Stimulated activated CD4-positive, alpha-beta T cell treated with anti-CD3 and anti-CD28 coated beads, Interleukin-12 subunit alpha, Interleukin-12 subunit beta, amount 100 ng/mL, for 48 hours (primary cell): ENCODE measurements around the gene CDH4.

Source experiments
- DNase-seq, 3 donors: peaks; one replicate each; pipeline ENCODE4 v3.0.0-alpha.2; 2020; ENCODE audit warnings: low read depth in 2 of 3, low spot score in 1 of 3

The CDH4 gene

DNA sequence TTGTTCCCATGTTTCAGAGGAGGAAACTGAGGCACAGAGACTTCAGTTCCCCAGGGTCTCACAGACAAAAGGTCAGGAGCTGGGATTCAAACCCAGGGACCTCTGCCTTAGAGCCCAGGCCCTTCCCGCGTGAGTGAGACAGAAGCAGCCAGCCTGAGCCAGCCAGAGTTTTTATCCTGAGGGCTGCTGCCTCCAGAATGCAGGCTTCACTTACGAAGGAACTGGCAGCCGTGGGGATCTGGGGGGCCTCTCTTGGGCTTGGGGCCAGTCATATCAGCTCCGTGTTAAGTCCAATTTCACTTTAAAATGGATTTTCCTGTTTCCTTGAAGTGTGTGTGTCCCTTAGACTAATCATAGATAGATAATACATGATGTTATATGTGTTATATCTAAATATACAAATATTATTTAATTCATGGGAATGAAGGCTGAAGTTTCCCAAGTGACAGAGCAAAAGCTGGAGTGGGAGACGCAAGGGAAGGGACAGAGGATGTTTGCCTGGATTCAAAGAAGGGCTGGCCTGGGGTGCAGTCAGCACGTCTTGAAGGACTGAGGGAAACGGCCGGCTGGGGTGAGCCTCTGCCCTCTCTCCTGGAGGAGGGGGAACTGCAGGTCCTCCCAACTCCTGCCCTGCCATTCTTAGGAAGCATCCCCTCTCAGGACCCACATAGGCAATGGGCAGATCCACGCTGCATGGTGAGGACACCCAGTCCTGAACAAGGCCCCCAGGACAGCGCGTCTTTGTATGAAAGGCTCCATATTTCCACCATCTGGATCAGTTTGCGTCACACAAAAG is 320.1 kb downstream of the CDH4 start:
- DNase-seq: no peak

DNA sequence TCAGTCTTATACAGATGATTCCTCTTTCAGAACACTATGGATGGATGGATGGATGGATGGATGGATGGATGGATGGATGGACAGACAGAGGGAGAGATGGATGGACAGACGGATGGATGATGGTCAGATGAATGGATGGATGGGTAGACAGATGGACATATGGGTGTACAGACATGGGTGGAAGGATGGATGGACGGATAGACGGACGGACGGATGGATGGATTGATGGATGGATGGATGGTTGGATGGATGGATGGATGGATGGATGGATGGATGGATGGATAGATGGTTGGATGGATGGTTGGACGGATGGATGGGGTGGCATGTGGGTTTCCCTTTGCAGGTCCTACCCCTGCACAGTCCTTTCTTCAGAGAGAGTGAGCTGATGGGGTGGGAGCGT is 320.7 kb downstream of the CDH4 start:
- no peak for DNase-seq

- DNase-seq: no peak
Observed at GRCh38 chr20:61573415-61574305, 321.6 kb downstream of the CDH4 start.

DNA sequence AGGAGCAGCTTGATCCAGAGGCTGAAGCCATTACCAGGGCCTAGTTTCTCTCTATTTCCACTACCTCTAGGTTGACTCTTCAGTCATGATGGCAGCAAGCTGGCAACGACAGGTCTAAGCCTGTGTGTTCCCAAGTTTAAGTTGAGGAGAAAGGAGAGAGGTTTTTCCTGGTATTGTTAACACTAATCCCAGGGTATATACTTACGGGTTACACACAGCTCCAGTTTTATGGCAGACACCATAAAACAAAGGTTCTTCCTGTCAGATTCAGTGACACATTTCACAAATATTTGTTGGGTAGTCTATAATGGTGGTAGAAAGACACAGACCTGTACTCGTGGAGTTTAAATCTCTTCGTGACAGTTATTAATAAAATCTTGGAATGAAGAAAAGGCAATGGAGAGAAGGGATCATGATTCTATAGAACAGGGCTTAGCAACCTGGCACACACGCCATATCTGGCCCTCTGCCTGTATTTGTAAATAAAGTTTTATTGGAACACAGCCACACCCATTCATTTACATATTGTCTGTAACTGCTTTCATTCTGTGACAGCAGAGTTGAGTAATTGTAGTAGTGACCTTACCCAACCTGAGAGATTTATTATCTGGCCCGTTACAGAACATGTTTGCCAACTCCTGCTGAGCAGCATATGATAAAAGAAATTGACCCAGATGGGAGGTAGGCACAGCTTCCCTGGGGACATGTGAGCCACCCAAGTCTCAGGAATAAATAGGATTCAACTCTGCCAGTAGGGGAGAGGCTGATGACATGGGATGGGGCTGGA is 323.3 kb downstream of the CDH4 start:
- no peak for DNase-seq

DNA sequence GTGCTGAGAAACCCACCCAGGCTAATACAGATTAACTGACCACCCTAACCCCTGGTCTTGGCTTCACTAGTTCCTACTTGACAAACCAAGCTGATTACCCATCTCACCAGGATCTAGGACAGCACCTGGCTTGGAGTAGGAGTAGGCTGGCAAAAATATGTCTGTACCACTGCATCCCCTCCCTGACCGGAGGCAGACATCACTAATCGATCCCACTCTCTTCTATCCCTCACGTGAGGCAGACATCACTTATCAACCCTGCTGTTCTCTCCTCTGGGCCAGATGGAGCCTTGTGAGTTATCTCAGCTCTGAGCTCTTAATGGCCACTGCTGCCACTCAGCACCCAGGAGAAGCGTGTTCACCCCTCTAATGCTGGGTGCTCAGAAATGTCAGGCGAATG is 324.3 kb downstream of the CDH4 start:
- no peak for DNase-seq

GRCh38 chr20:61577065-61577464 is 325.0 kb downstream of the CDH4 start:
- no peak for DNase-seq

GRCh38 chr20:61579908-61580307 is 327.8 kb downstream of the CDH4 start:
- DNase-seq: no peak

GRCh38 chr20:61580958-61581824 is 329.1 kb downstream of the CDH4 start:
- DNase-seq: no peak

GRCh38 chr20:61581825-61582188 is 329.7 kb downstream of the CDH4 start:
- no peak for DNase-seq

GRCh38 chr20:61582196-61582923 is 330.3 kb downstream of the CDH4 start:
- DNase-seq: no peak

- no peak for DNase-seq
Observed at GRCh38 chr20:61583356-61583755, 331.3 kb downstream of the CDH4 start.

- no peak for DNase-seq
Observed at GRCh38 chr20:61584851-61585250, 332.8 kb downstream of the CDH4 start.

GRCh38 chr20:61585764-61586163 is 333.7 kb downstream of the CDH4 start:
- no peak for DNase-seq

DNA sequence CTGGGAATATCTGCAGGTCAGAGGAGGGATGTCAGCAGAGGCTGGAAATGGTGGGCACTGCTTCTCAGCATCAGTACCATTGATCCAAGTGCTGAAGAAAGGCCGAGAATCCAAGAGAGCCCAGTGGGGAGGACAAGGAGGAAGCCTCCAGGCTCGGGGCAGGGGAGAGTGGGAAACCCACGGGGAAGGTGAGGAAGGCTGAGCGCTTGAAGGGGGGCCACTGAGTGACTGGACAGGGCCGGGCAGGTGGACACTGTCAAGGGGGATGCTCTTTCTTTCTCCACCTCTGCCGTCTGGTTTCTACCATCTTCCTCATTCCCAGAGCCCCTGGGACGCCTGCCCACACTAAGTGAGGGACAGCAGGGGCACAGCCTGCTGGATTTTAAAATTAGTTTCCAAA is 335.0 kb downstream of the CDH4 start:
- DNase-seq: no peak

DNA sequence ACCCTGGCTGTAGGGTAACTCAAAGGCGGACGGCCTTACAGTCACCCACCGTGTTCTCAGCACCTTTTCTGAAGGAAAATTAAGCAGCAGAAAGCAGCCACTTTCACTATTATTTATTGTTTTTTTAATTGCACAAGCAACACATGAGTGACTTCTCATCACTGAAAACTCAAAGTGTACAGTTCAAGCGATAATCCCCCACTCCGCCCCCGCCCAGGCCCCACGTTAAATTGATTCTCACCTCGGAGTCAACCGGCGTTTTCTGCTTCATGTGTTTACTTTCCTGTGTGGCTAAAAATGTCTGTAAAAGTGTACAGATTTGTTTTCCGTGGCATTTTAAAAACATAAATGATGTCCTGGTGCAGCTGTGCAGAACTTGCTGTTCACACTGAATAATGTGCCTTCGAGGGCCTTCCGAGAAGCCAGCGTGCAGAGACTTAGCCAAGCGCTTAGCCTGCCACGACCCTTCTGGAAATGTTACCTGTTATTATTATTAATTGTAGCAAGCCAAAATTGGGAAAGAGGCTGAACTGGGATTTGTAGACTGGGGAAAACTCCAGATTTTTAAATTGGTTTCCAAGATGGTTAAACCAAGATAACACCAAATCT is 335.7 kb downstream of the CDH4 start:
- no peak for DNase-seq

- no peak for DNase-seq
Observed at GRCh38 chr20:61588411-61589385, 336.6 kb downstream of the CDH4 start.

DNA sequence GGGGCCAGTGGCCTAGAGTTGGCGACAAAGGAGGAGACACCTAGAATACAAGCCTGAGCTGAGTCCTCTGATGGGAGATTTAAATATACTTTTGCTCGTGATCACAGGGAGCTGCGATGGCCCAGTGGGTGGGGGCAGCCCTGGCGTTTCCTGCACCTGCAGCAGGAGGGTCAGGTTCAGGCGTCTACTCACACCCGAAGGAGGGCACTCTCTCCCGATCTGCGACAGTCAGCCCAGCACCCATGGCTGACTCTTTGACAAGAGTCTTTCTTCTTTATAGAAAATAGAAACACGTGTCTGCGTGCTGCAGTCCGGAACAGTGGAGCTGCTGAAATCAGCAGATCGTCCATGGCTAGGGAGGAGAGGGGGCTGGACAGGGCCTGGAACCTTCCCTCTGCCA is 338.2 kb downstream of the CDH4 start:
- no peak for DNase-seq

DNA sequence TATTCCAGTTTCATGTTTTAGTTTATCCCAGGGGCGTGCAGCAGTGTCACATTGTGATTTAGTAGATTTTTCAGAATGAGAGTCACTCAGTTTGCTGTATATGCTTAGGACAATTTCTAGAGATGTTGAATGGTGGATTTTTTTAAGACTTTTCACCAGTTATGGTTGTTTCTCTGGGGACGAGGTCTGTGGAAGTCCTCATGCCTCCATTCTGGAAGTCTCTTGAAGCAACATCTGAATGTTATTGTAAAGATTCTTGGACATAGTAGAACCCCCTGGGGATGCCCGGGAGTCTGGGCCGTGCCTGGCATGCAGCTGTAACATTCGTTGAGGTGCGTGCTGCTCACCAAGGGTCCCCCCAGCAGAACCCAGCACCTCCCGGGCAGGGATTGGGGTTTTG is 341.5 kb downstream of the CDH4 start:
- DNase-seq: no peak
